GM12891 (cell line): Measurements from ENCODE around the gene LILRB2.
"Not testable (repeated sequence)": the region's sequence is repeated elsewhere in the genome, so short reads cannot be mapped to it uniquely, and the experiment has no call there.

Experiments used
- POLR2A ChIP-seq: IDR thresholded peaks from 2 replicates; pipeline ENCODE4 v1.6.1; 2011; ENCODE audit warnings: low read depth, low read length, control low read depth
- POLR2AphosphoS5 ChIP-seq: IDR thresholded peaks from 2 replicates; pipeline ENCODE4 v1.6.1; 2011; ENCODE audit warnings: low read depth, low read length, control low read depth
- POU2F2 ChIP-seq: IDR thresholded peaks from 2 replicates; pipeline ENCODE4 v1.6.1; 2011; ENCODE audit warnings: low read depth, mild to moderate bottlenecking, control low read depth, low read length, moderate library complexity
- SPI1 ChIP-seq: IDR thresholded peaks from 2 replicates; pipeline ENCODE4 v1.6.1; 2011; ENCODE audit warnings: low read depth, low read length, control low read depth
- TAF1 ChIP-seq: IDR thresholded peaks from 2 replicates; pipeline ENCODE4 v1.6.1; 2011; ENCODE audit warnings: low read depth, low read length, control low read depth

GRCh38 chr19:54271587-54271986 lies 9.3 kb downstream of the LILRB2 start:
- not testable (repeated sequence) for TF ChIP-seq POLR2A, POLR2AphosphoS5, TAF1, POU2F2, SPI1
